GM23338 (cell line): ENCODE data around the gene RAB17.

Experiments used
- CREB1 ChIP-seq: fragments of 250-450 bp; sonication (Bioruptor Pico); IDR thresholded peaks from 2 replicates; pipeline ENCODE4 v1.5.0; 2020; ENCODE audit warnings: low read depth, mild to moderate bottlenecking, moderate library complexity
- CTCF ChIP-seq, 2 experiments: fragments of 200-600 bp in 1 of 2; sonication (generic) in 1 of 2; conservative IDR thresholded peaks; 2 replicates each; pipeline versions ENCODE4 v1.5.1 to v1.6.1; 2016 to 2017; ENCODE audit warnings: antibody characterized with exemption in 2 of 2, low read depth in 2 of 2, mild to moderate bottlenecking in 2 of 2, moderate library complexity in 1 of 2
- ETS1 ChIP-seq: IDR thresholded peaks from 2 replicates; pipeline ENCODE4 v1.6.1; 2016; ENCODE audit warnings: antibody characterized with exemption
- EZH2 ChIP-seq: fragments of 200-600 bp; sonication (generic); IDR thresholded peaks from one replicate; pipeline ENCODE4 v1.8.0; 2017; ENCODE audit warnings: antibody characterized with exemption, mild to moderate bottlenecking, low read depth; ENCODE audit not compliant: unreplicated experiment
- EZH2phosphoT487 ChIP-seq: fragments of 200-600 bp; sonication (generic); IDR thresholded peaks from one replicate; pipeline ENCODE4 v1.8.1; 2018; ENCODE audit warnings: antibody characterized with exemption; ENCODE audit not compliant: unreplicated experiment
- JUNB ChIP-seq: IDR thresholded peaks from one replicate; pipeline ENCODE4 v1.6.1; 2016; ENCODE audit warnings: antibody characterized with exemption; ENCODE audit not compliant: unreplicated experiment
- NANOG ChIP-seq: IDR thresholded peaks from 2 replicates; pipeline ENCODE4 v1.6.1; 2016; ENCODE audit warnings: antibody characterized with exemption, borderline replicate concordance
- POLR2AphosphoS5 ChIP-seq: IDR thresholded peaks from 2 replicates; pipeline ENCODE4 v1.6.1; 2016; ENCODE audit warnings: antibody characterized with exemption, low read depth
- STAT1 ChIP-seq: IDR thresholded peaks from one replicate; pipeline ENCODE4 v1.6.1; 2016; ENCODE audit warnings: antibody characterized with exemption; ENCODE audit not compliant: unreplicated experiment
- ZNF114 ChIP-seq: fragments of 250-450 bp; sonication (Bioruptor Pico); IDR thresholded peaks from 2 replicates; pipeline ENCODE4 v1.5.0; 2020; ENCODE audit warnings: mild to moderate bottlenecking, moderate library complexity
- ZNF331 ChIP-seq: fragments of 250-450 bp; sonication (Bioruptor Pico); IDR thresholded peaks from 2 replicates; pipeline ENCODE4 v1.5.0; 2020; ENCODE audit warnings: low read depth, mild to moderate bottlenecking, moderate library complexity
- TF ChIP-seq, protein P1 (sequence below): IDR thresholded peaks from one replicate; pipeline ENCODE4 v1.6.1; 2018; ENCODE audit warnings: antibody characterized with exemption; ENCODE audit not compliant: unreplicated experiment
- TF ChIP-seq, protein P2 (sequence below): fragments of 250-450 bp; sonication (Bioruptor Pico); IDR thresholded peaks from 2 replicates; pipeline ENCODE4 v1.5.0; 2020; ENCODE audit warnings: mild to moderate bottlenecking, moderate library complexity

DNA sequence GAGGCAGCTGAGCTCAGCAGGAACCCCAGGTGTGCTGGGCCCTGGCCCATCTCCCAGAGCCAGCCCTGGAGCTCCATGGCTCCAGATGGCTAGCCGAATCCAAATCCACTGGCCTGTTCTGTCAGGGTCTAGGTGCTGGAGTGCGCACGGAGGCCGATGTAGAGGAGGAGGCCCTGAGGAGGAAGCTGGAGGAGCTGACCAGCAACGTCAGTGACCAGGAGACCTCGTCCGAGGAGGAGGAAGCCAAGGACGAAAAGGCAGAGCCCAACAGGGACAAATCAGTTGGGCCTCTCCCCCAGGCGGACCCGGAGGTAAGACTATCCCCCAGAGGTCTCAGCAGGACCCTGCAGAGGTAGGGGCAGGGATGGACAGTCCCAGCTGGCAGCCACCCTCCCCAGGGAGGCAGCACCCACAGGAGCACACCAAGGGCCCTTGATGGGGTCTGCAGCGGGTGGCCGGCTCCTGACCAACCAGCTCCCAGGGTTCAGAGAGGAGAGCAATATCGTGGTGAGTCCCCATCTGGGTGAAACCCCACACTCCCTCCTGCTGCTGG lies 50.2 kb downstream of the RAB17 start:
- TF ChIP-seq CREB1 (no peak), EZH2 (no peak), CTCF (conservative IDR thresholded peaks at IDR 0.05; ENCODE audit: low read depth in 2 of 2) (no peak), POLR2AphosphoS5 (no peak), EZH2phosphoT487 (no peak), STAT1 (no peak), JUNB (no peak), ZNF331 (CRISPR knock-in tag) (no peak), ETS1 (no peak), NANOG (no peak), ZNF114 (CRISPR knock-in tag) (no peak)
- TF ChIP-seq, protein P1, sequence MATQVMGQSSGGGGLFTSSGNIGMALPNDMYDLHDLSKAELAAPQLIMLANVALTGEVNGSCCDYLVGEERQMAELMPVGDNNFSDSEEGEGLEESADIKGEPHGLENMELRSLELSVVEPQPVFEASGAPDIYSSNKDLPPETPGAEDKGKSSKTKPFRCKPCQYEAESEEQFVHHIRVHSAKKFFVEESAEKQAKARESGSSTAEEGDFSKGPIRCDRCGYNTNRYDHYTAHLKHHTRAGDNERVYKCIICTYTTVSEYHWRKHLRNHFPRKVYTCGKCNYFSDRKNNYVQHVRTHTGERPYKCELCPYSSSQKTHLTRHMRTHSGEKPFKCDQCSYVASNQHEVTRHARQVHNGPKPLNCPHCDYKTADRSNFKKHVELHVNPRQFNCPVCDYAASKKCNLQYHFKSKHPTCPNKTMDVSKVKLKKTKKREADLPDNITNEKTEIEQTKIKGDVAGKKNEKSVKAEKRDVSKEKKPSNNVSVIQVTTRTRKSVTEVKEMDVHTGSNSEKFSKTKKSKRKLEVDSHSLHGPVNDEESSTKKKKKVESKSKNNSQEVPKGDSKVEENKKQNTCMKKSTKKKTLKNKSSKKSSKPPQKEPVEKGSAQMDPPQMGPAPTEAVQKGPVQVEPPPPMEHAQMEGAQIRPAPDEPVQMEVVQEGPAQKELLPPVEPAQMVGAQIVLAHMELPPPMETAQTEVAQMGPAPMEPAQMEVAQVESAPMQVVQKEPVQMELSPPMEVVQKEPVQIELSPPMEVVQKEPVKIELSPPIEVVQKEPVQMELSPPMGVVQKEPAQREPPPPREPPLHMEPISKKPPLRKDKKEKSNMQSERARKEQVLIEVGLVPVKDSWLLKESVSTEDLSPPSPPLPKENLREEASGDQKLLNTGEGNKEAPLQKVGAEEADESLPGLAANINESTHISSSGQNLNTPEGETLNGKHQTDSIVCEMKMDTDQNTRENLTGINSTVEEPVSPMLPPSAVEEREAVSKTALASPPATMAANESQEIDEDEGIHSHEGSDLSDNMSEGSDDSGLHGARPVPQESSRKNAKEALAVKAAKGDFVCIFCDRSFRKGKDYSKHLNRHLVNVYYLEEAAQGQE, result no peak
- TF ChIP-seq, protein P2, sequence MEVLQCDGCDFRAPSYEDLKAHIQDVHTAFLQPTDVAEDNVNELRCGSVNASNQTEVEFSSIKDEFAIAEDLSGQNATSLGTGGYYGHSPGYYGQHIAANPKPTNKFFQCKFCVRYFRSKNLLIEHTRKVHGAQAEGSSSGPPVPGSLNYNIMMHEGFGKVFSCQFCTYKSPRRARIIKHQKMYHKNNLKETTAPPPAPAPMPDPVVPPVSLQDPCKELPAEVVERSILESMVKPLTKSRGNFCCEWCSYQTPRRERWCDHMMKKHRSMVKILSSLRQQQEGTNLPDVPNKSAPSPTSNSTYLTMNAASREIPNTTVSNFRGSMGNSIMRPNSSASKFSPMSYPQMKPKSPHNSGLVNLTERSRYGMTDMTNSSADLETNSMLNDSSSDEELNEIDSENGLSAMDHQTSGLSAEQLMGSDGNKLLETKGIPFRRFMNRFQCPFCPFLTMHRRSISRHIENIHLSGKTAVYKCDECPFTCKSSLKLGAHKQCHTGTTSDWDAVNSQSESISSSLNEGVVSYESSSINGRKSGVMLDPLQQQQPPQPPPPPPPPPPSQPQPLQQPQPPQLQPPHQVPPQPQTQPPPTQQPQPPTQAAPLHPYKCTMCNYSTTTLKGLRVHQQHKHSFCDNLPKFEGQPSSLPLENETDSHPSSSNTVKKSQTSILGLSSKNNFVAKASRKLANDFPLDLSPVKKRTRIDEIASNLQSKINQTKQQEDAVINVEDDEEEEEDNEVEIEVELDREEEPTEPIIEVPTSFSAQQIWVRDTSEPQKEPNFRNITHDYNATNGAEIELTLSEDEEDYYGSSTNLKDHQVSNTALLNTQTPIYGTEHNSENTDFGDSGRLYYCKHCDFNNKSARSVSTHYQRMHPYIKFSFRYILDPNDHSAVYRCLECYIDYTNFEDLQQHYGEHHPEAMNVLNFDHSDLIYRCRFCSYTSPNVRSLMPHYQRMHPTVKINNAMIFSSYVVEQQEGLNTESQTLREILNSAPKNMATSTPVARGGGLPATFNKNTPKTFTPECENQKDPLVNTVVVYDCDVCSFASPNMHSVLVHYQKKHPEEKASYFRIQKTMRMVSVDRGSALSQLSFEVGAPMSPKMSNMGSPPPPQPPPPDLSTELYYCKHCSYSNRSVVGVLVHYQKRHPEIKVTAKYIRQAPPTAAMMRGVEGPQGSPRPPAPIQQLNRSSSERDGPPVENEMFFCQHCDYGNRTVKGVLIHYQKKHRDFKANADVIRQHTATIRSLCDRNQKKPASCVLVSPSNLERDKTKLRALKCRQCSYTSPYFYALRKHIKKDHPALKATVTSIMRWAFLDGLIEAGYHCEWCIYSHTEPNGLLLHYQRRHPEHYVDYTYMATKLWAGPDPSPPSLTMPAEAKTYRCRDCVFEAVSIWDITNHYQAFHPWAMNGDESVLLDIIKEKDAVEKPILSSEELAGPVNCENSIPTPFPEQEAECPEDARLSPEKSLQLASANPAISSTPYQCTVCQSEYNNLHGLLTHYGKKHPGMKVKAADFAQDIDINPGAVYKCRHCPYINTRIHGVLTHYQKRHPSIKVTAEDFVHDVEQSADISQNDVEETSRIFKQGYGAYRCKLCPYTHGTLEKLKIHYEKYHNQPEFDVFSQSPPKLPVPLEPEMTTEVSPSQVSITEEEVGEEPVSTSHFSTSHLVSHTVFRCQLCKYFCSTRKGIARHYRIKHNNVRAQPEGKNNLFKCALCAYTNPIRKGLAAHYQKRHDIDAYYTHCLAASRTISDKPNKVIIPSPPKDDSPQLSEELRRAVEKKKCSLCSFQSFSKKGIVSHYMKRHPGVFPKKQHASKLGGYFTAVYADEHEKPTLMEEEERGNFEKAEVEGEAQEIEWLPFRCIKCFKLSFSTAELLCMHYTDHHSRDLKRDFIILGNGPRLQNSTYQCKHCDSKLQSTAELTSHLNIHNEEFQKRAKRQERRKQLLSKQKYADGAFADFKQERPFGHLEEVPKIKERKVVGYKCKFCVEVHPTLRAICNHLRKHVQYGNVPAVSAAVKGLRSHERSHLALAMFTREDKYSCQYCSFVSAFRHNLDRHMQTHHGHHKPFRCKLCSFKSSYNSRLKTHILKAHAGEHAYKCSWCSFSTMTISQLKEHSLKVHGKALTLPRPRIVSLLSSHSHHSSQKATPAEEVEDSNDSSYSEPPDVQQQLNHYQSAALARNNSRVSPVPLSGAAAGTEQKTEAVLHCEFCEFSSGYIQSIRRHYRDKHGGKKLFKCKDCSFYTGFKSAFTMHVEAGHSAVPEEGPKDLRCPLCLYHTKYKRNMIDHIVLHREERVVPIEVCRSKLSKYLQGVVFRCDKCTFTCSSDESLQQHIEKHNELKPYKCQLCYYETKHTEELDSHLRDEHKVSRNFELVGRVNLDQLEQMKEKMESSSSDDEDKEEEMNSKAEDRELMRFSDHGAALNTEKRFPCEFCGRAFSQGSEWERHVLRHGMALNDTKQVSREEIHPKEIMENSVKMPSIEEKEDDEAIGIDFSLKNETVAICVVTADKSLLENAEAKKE (CRISPR knock-in tag), result no peak
